Measurements from ENCODE around the gene WDR45.

- TF ChIP-seq CTCF (IDR thresholded peaks at IDR 0.05) (no peak), POLR2A (IDR thresholded peaks at IDR 0.05) (no peak)
Observed at GRCh38 chrX:49039598-49040375, 39.9 kb downstream of the WDR45 start.

All from Peyer's patch (tissue), 4 donors.